Measurements from ENCODE around the gene C17orf58.

The C17orf58 gene

GRCh38 chr17:67947325-67947813 lies 48.9 kb downstream of the C17orf58 start:
- DNase-seq, result no peak

- DNase-seq, result no peak
These were observed 49.8 kb downstream of the C17orf58 start for GRCh38 chr17:67946513-67946912.

DNA sequence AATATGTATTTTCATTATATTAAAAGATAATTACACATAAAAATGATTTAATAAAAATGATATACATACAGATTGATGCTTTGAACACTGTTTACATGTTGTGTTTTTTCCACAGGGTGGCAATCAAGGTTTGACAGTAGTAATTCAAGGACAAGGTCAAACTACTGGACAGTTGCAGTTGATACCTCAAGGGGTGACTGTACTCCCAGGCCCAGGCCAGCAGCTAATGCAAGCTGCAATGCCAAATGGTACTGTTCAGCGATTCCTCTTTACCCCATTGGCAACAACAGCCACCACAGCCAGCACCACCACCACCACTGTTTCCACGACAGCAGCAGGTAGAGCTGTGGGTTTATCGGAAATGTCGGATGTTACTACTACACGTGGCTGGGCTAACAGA lies 52.2 kb downstream of the C17orf58 start:
- no peak for DNase-seq

DNA sequence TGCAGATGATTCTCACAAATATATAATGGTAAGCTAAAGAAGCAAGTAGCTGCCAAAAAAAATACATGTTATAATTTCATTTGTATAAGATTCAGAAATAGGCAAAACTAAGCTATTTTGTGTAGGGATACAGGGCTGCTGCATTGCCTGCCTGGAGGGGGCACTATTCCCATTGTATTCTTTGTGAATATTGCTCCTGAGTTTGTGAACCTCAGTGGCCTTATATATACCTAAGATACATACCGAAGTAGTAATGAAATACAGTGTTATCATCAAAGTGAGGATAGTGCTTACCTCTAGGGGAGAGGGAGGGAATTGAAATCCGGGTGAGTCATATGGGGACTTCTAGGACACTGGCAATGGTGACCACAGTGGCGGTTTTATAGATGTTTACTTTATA lies 53.5 kb downstream of the C17orf58 start:
- no peak for DNase-seq

All from amniotic stem cell (primary cell).